HG03095 (cell line): ENCODE measurements around the gene WDR70.
"Not testable (repeated sequence)": the region's sequence is repeated elsewhere in the genome, so short reads cannot be mapped to it uniquely, and the experiment has no call there.

Source experiments
- ATAC-seq: cut with Tn5 transposase; IDR thresholded peaks from one replicate; pipeline ENCODE4 v1.9.1; 2021; ENCODE audit warnings: moderate library complexity; ENCODE audit not compliant: unreplicated experiment

The WDR70 gene

GRCh38 chr5:37453252-37453651 lies 74.1 kb downstream of the WDR70 start:
- not testable (repeated sequence) for ATAC-seq

- not testable (repeated sequence) for ATAC-seq
Measured at GRCh38 chr5:37454402-37455055, 75.4 kb downstream of the WDR70 start.

GRCh38 chr5:37463191-37464051 lies 84.3 kb downstream of the WDR70 start:
- not testable (repeated sequence) for ATAC-seq

GRCh38 chr5:37464581-37464980 lies 85.5 kb downstream of the WDR70 start:
- not testable (repeated sequence) for ATAC-seq

- not testable (repeated sequence) for ATAC-seq
Measured at GRCh38 chr5:37469383-37469782, 90.3 kb downstream of the WDR70 start.

- no peak for ATAC-seq
Measured at GRCh38 chr5:37471666-37472197, 92.6 kb downstream of the WDR70 start.

- no peak for ATAC-seq
Measured at GRCh38 chr5:37477426-37477825, 98.3 kb downstream of the WDR70 start.

GRCh38 chr5:37478121-37478894 lies 99.2 kb downstream of the WDR70 start:
- no peak for ATAC-seq

- ATAC-seq: not testable (repeated sequence)
Measured at GRCh38 chr5:37481395-37481794, 102.3 kb downstream of the WDR70 start.

- no peak for ATAC-seq
Measured at GRCh38 chr5:37490120-37490810, 111.1 kb downstream of the WDR70 start.

- no peak for ATAC-seq
Measured at GRCh38 chr5:37490931-37491330, 111.8 kb downstream of the WDR70 start.

- no peak for ATAC-seq
Measured at GRCh38 chr5:37492778-37493555, 113.8 kb downstream of the WDR70 start.

GRCh38 chr5:37494756-37495155 lies 115.6 kb downstream of the WDR70 start:
- ATAC-seq: no peak

- no peak for ATAC-seq
Measured at GRCh38 chr5:37495210-37495609, 116.1 kb downstream of the WDR70 start.

- no peak for ATAC-seq
Measured at GRCh38 chr5:37495668-37496347, 116.7 kb downstream of the WDR70 start.

GRCh38 chr5:37496902-37497445 lies 117.9 kb downstream of the WDR70 start:
- no peak for ATAC-seq

- ATAC-seq: no peak
Measured at GRCh38 chr5:37501152-37501551, 122.0 kb downstream of the WDR70 start.

GRCh38 chr5:37506241-37506640 lies 127.1 kb downstream of the WDR70 start:
- no peak for ATAC-seq

GRCh38 chr5:37506722-37507121 lies 127.6 kb downstream of the WDR70 start:
- no peak for ATAC-seq
